TTC549 (cell line): ENCODE results near the gene ECI1.
"Not testable (repeated sequence)": the region's sequence is repeated elsewhere in the genome, so short reads cannot be mapped to it uniquely, and the experiment has no call there.

Experiments used
- FAIRE-seq: peaks from 2 replicates; lab custom pipeline; 2012; peaks lifted over from hg19 to GRCh38; lab: Jason Lieb, UNC

ECI1 gene

GRCh38 chr16:2278956-2279800 lies 27.8 kb upstream of the ECI1 start:
- no peak for FAIRE-seq

- no peak for FAIRE-seq
Measured at GRCh38 chr16:2278272-2278608, 26.9 kb upstream of the ECI1 start.

GRCh38 chr16:2277466-2278271 lies 26.3 kb upstream of the ECI1 start:
- FAIRE-seq = no peak

DNA sequence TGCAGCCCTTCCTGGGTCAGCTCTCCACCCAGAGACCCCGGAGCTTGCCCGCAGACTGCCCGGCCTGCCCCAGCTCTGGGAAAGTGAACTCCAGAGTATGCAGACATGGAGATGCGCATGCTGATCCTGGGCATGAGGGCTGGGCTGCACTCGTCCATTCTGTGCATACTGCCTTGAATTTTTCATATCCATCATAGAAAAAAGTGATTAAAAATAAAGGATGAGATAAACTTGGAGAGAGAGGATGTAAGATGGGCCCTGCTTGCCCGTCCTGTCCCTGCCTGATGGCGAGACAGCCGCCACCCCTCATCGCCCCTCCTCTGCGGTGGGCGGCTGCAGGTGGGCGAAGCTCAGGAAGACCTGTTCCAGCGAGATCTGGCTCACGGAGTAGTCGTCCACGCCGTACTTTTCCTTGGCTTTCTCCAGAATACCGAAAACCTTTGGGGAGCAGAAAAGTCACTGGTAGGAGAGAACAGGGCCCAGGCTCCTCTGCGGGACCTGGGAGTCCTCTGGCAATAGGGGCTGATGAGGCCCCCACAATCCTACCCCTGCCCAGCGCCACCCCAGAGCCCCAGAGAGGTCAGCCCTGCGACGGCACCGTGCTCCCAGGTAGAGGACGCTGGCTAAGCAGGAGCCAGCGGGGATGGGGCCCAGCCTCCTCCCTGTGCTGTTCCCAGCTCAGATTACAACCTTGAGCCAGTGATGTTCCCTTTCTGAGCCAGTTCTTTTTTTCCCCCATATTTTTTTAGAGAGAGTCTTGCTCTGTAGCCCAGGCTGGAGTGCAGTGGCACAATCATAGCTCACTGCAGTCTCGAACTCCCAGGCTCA lies 25.2 kb upstream of the ECI1 start:
- FAIRE-seq = no peak

DNA sequence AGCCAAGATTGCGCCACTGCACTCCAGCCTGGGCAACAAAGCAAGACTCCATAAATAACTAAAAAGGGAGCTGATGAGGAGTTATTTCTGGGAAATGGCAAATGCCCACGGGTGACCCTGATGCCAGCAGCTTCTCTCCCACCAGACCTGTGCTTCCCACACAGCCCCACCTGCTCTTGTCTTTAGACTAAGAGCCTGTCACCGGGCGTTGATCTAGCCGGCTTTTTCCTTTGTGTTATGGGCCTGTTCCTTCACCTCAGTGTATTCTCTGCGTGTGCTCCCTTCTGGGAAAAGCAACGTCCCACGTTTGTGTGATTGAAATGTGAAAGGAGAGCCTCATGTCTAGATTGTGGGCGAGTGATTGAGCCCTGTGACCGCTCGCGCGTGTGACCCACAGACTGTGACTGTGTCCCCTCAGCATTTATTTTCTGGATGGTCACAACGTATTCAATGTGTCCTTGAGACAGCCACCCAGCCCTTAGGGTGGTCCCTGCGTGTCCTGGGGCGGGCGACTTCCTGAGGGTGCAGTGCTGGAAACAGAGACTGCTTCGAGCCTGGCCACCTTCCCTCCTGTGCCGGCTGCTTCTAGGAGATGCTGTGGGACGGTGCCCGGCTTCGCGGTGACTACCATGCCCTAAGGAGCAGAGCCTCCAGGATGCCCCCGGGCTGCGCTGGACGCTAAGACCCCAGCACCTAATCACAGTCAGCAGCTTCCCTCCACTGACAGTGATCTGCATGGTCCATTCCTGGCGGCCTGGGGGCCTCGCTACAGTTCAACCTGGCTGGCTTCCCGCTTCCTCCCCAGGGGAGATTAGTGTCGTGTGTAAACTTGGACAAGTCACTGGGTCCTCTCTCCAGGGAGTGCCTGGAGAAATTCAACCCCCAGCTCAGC lies 24.3 kb upstream of the ECI1 start:
- FAIRE-seq = no peak

DNA sequence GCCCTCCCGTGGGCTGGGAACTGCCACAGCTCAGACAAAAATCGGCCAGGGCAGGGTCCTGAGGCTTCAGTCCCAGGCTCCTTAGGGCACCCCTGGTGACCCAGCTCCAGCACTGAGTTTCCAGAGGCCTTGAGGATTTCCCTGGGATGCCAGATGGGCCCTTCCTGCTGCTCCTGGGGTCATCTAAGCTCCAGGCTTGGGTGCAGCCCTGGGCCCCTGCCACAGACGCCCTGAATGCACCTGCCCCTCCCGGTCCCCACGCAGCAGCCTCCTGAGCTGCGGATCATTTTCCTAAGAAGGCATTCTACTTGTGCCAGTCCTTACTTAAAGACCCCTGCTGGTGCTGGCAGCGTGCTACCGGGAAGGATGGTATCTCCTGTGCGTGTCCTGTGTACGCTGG lies 22.5 kb upstream of the ECI1 start:
- no peak for FAIRE-seq

DNA sequence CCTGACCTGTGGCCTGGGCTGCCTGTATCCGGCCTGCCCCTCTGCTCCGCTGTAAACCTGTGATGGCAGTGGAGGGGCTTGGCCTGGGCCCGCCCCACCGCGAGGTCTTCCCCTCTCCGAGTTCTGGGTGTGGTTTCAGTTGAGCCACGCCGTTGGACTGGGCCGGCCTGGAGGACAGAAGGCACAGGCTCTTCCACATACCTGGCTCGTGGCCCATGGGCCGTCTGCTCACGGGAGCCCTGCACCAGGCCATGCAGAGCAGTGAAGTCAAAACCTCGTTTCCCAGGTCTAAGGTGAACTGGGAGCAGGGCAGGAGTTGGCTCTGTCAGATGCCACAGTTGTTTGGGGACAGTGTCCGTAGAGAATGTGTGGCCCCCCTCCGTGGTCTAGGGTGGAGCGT lies 22.1 kb upstream of the ECI1 start:
- no peak for FAIRE-seq

- FAIRE-seq = no peak
Measured at GRCh38 chr16:2271848-2272461, 20.6 kb upstream of the ECI1 start.

DNA sequence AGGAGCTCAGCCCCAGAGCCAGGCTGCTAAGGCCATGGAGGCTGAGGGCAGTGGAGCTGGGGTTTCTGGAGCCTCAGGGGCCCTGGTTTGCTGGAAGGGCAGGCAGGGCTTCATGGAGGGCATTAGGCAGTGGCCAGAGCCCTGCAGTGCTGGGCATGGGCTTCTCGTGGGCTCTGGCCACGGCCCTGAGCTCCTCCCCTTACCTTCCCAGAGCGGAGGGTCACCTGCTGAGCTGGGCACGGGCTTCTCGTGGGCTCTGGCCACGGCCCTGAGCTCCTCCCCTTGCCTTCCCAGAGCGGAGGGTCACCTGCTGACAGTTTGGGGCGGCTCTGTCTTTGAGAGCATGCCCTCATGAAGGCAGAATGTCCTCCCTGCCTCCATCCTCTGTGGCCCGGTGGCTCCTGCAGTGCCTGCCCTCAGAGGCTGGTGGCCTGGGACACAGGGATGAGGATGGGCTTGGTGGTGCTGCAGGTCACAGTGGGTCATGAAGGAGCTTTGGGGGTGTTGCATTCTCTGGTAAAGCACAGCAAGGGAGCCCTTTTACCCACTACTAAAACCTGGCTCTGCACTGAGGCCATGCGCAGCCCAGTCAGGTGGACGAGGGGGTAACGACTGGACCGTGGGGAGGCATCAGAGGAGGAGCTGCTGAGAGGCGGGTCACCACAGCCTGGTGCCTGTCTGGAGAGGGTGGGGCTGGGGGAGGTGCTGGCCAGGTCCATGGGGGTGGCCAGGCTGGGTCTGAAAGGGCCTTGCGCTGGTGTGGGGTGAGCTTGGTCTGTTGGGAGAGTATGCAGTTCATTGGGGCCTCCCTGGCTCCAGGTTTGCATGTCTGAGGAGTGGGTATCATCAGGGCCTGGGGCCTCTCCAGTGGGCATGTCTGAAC lies 19.4 kb upstream of the ECI1 start:
- FAIRE-seq = no peak

DNA sequence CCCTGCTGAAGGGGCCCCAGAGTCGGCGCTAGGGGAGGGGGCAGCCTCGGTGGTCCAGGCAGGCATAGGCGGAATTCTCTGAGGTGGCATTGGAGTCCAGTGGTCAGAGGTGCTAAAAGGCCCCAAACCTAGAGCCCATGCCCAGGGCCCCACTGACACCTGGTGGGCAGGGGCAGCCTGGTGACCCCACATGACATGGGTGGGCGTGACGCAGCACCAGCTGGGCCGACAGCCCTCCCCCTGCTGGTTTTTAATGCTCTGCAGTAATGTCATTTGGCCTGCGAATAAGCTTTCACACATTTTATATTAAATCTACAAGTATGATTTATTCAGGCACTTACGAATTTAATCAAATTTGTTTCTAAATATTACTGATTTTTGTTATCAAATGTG lies 18.7 kb upstream of the ECI1 start:
- FAIRE-seq = no peak

GRCh38 chr16:2267913-2268666 lies 16.7 kb upstream of the ECI1 start, which contains the start of gene RNPS1:
Gene RNPS1, minus strand, starts transcription at chr16:2268126. Its CDS starts 3,483 bp downstream, at chr16:2264643.
- FAIRE-seq = no peak

DNA sequence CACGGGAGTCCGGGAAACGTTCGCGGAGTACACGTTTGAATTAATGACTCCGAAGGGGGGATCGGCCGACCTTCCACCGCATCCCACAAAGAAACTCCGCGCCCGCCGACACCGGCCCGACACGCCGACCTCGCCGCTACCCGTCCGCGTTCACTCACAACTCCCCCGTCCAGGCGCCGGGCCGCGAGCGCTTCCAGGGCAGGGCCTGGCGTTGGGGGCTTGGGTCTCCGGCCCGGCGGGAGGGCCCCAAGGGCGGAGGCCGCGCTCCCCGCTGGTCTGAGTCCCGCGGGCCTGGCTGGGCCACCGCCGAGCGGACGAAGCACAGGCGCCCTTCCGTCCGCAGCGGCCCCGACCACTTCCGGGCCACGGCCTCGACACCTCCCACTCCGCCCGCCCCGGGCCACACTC lies 16.1 kb upstream of the ECI1 start:
- FAIRE-seq = not testable (repeated sequence)

GRCh38 chr16:2266887-2267286 lies 15.5 kb upstream of the ECI1 start:
- not testable (repeated sequence) for FAIRE-seq

DNA sequence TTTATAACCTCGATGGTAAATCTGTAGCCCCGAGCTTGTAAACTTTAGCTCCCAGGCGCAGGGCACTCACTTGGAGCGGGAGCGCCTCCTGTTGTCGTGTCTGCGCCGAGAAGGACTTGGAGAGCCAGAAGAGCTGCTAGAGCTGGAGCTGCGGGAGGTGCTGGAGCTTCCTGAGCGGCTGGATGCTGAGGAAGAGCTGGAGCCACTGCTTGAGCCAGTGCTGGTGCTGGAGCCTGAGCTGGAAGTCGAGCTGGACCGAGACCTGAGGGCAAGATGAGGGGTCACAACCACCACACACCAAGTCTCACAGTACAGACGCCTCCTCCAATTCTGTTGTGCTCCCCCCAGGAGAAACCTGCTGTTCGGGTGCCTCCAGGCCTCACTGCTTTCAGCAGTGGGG lies 11.6 kb upstream of the ECI1 start:
- not testable (repeated sequence) for FAIRE-seq

- no peak for FAIRE-seq
Measured at GRCh38 chr16:2260250-2260649, 8.9 kb upstream of the ECI1 start.

GRCh38 chr16:2258530-2258929 lies 7.1 kb upstream of the ECI1 start:
- not testable (repeated sequence) for FAIRE-seq

DNA sequence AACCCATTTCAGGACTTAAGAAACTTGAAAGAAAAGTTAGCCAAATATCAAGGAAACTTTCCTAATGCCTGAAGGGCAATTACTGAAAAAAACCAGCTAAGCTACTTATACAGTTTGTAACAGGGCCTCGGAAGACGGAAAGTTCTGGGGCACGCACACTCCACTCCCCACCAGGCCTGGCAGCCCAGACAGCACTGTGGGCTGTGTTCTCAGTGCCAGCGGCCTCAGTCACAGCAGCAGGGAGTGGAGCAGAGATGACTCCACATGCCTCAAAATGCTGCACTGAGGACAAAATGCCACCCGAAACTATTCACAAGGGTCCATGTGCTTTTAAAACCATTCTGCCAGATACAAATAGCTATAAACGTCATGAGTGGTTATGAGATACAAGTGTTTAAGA lies 6.3 kb upstream of the ECI1 start:
- FAIRE-seq = no peak

- no peak for FAIRE-seq
Measured at GRCh38 chr16:2256531-2257140, 5.2 kb upstream of the ECI1 start.

DNA sequence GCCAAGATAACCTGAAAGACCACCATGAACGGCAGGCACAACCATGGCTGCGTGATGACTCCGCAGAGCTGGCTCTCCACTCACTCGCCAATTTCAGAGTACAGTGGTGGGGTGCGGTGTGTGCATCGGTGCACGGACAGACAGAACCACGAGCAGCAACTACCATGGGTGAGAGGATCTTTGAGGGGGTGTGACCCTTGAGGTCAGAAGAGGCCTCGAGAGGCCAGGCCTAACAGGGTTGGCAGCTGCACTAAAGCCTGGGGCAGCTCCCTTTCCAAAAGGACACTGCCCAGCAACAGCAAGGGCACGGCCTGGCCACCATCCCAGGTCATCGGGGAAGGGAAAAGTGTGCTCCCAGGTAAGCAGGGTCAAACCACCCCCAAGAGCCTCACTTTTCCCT lies 1.9 kb upstream of the ECI1 start:
- FAIRE-seq = no peak
